Measurements from ENCODE around the gene SNX3.

GRCh38 chr6:108295676-108296075 is 34.8 kb upstream of the SNX3 start:
- TF ChIP-seq CTCF (IDR thresholded peaks at IDR 0.05 in 8 of 11, conservative IDR thresholded peaks at IDR 0.05 in 3 of 11) (no peak), POLR2A (IDR thresholded peaks at IDR 0.05) (no peak), POLR2AphosphoS5 (IDR thresholded peaks at IDR 0.05) (no peak)
